NT2/D1 (cell line): ENCODE measurements around the gene GBF1.

Experiments used
- DNase-seq: peaks from one replicate; pipeline ENCODE4 v3.0.0-alpha.2; 2011; ENCODE audit warnings: low read depth, low spot score
- H3K27me3 ChIP-seq: 2 replicates; pipeline ENCODE4 v1.6.0; 2011; ENCODE audit warnings: mild to moderate bottlenecking; ENCODE audit not compliant: insufficient read length, insufficient read depth
- H3K36me3 ChIP-seq: 2 replicates; pipeline ENCODE4 v1.6.1; 2011; ENCODE audit warnings: mild to moderate bottlenecking, low read length, mixed read lengths; ENCODE audit not compliant: insufficient read depth, insufficient read length
- H3K4me1 ChIP-seq: 2 replicates; pipeline ENCODE4 v1.5.1; 2011; ENCODE audit not compliant: insufficient read depth, insufficient read length
- H3K4me3 ChIP-seq: 2 replicates; pipeline ENCODE4 v1.5.1; 2011; ENCODE audit warnings: low read depth; ENCODE audit not compliant: insufficient read length
- H3K9ac ChIP-seq: 2 replicates; pipeline ENCODE4 v1.6.0; 2011; ENCODE audit warnings: low read depth; ENCODE audit not compliant: insufficient read length
- H3K9me3 ChIP-seq: 2 replicates; pipeline ENCODE4 v1.5.1; 2011; ENCODE audit warnings: mild to moderate bottlenecking, low read length; ENCODE audit not compliant: insufficient read depth
- SUZ12 ChIP-seq: IDR thresholded peaks from 2 replicates; pipeline ENCODE4 v1.6.1; 2011; ENCODE audit not compliant: insufficient read length, insufficient read depth; ENCODE audit errors: extremely low read depth
- YY1 ChIP-seq: IDR thresholded peaks from 2 replicates; pipeline ENCODE4 v1.6.1; 2011; ENCODE audit not compliant: insufficient read length, insufficient read depth
- ZNF274 ChIP-seq: IDR thresholded peaks from 2 replicates; pipeline ENCODE4 v1.6.1; 2011; ENCODE audit warnings: mild to moderate bottlenecking, low read depth, low read length

The GBF1 gene

GRCh38 chr10:102234888-102235597 is 10.3 kb upstream of the GBF1 start:
- Histone ChIP-seq H3K36me3 (no peaks in the 10 kb centered on the region), H3K27me3 (peaks cover 36% of the 10 kb centered on the region), H3K4me3 (no peak overlapping the region), H3K4me1 (peaks cover 11% of the 10 kb centered on the region), H3K9me3 (no peaks in the 10 kb centered on the region), H3K9ac (no peak overlapping the region)
- no peak for TF ChIP-seq SUZ12
- no peak for TF ChIP-seq ZNF274
- TF ChIP-seq YY1, result no peak
- no peak for DNase-seq

- H3K4me3 ChIP-seq, result no peak overlapping the region
- H3K9ac ChIP-seq, result no peak overlapping the region
- H3K4me1 ChIP-seq, result peaks cover 11% of the 10 kb centered on the region
- TF ChIP-seq SUZ12, result no peak
- TF ChIP-seq YY1, result no peak
- H3K9me3 ChIP-seq, result no peaks in the 10 kb centered on the region
- H3K36me3 ChIP-seq, result no peaks in the 10 kb centered on the region
- DNase-seq, result no peak
- peaks cover 41% of the 10 kb centered on the region for H3K27me3 ChIP-seq
Measured at GRCh38 chr10:102235598-102235920, 9.8 kb upstream of the GBF1 start.

GRCh38 chr10:102236006-102236405 is 9.3 kb upstream of the GBF1 start:
- Histone ChIP-seq H3K9ac (no peak overlapping the region), H3K4me1 (peaks cover 11% of the 10 kb centered on the region), H3K27me3 (peaks cover 43% of the 10 kb centered on the region), H3K4me3 (no peak overlapping the region), H3K9me3 (no peaks in the 10 kb centered on the region), H3K36me3 (no peaks in the 10 kb centered on the region)
- TF ChIP-seq YY1 (no peak), ZNF274 (no peak), SUZ12 (no peak)
- DNase-seq, result no peak

GRCh38 chr10:102237711-102238252 is 7.5 kb upstream of the GBF1 start:
- Histone ChIP-seq H3K27me3 (peaks cover 45% of the 10 kb centered on the region), H3K9ac (no peak overlapping the region), H3K4me1 (peaks cover 13% of the 10 kb centered on the region), H3K4me3 (no peak overlapping the region), H3K9me3 (no peaks in the 10 kb centered on the region), H3K36me3 (no peaks in the 10 kb centered on the region)
- DNase-seq, result no peak
- TF ChIP-seq YY1, result no peak
- TF ChIP-seq ZNF274, result no peak
- no peak for TF ChIP-seq SUZ12

- Histone ChIP-seq H3K4me3 (peak overlapping the region; percentile 36), H3K9me3 (no peaks in the 10 kb centered on the region), H3K27me3 (peaks cover 54% of the 10 kb centered on the region), H3K4me1 (peaks cover 6% of the 10 kb centered on the region), H3K9ac (no peak overlapping the region), H3K36me3 (no peaks in the 10 kb centered on the region)
- no peak for DNase-seq
- TF ChIP-seq ZNF274 (no peak), YY1 (no peak), SUZ12 (no peak)
Measured at GRCh38 chr10:102240467-102241031, 4.8 kb upstream of the GBF1 start.

GRCh38 chr10:102241032-102241443 is 4.3 kb upstream of the GBF1 start:
- TF ChIP-seq YY1, result no peak
- no peak for TF ChIP-seq ZNF274
- TF ChIP-seq SUZ12, result no peak
- no peak for DNase-seq
- Histone ChIP-seq H3K9me3 (no peaks in the 10 kb centered on the region), H3K9ac (peak overlapping the region; percentile 25), H3K4me3 (peak overlapping the region; percentile 36), H3K4me1 (peaks cover 2% of the 10 kb centered on the region), H3K27me3 (peaks cover 54% of the 10 kb centered on the region), H3K36me3 (no peaks in the 10 kb centered on the region)

GRCh38 chr10:102241444-102242117 is 3.8 kb upstream of the GBF1 start, which contains the start of gene PITX3:
Gene PITX3, minus strand, starts transcription at chr10:102241512. Its CDS starts 9,432 bp downstream, at chr10:102232080.
- Histone ChIP-seq H3K27me3 (peaks cover 54% of the 10 kb centered on the region), H3K9me3 (no peaks in the 10 kb centered on the region), H3K9ac (peak within 1 kb of the TSS; percentile 25), H3K36me3 (no peaks in the 10 kb centered on the region), H3K4me3 (peak within 1 kb of the TSS; percentile 53), H3K4me1 (peaks cover 2% of the 10 kb centered on the region)
- TF ChIP-seq ZNF274, result no peak
- TF ChIP-seq SUZ12, result no peak
- no peak for TF ChIP-seq YY1
- DNase-seq, result peak; percentile 78
